Prostate gland (tissue), 2 donors: ENCODE results near the gene CCDC181. TPM values are rescaled to one million over a fixed set of nuclear protein-coding genes. Genes with fewer than 3 reads are reported as not detected.
A peak's percentile ranks its signal among the peaks of the same experiment; 100 is the strongest.

ENCODE experiments used
- DNase-seq: peaks from one replicate; pipeline ENCODE4 v3.0.0-alpha.2; 2019; ENCODE audit warnings: low spot score
- H3K27ac ChIP-seq, 2 donors: fragments of 200-600 bp; sonication (generic); 2 replicates each; pipeline ENCODE4 v1.5.1; 2017 to 2019
- H3K27me3 ChIP-seq: fragments of 200-600 bp; sonication (generic); replicated peaks from 2 replicates; pipeline ENCODE4 v1.5.1; 2019; ENCODE audit not compliant: insufficient read depth
- H3K36me3 ChIP-seq, 2 donors: fragments of 200-600 bp; sonication (generic); 1 replicate in 1 of 2; 2 replicates in 1 of 2; pipeline versions ENCODE4 v1.5.1 to v1.8.1; 2017 to 2019
- H3K4me1 ChIP-seq: fragments of 200-600 bp; sonication (generic); replicated peaks from 2 replicates; pipeline ENCODE4 v1.5.1; 2019
- H3K4me3 ChIP-seq, 2 donors: fragments of 200-600 bp; sonication (generic); 2 replicates each; pipeline ENCODE4 v1.5.1; 2017 to 2019
- H3K9me3 ChIP-seq: fragments of 200-600 bp; sonication (generic); 2 replicates; pipeline ENCODE4 v1.5.1; 2017
- POLR2A ChIP-seq: fragments of 450-650 bp; IDR thresholded peaks from one replicate; pipeline ENCODE4 v1.6.1; 2016; ENCODE audit warnings: antibody characterized with exemption, mild to moderate bottlenecking
- POLR2AphosphoS5 ChIP-seq: sonication (generic); formaldehyde crosslinking; IDR thresholded peaks from one replicate; pipeline ENCODE4 v1.6.1; 2017; ENCODE audit warnings: antibody characterized with exemption
- WGBS: methylation state at CpG from one replicate; pipeline ENCODE4 v1.1.5; 2018; 5-methylcytosine and 5-hydroxymethylcytosine counted together
- intact Hi-C: fragments of 100-400 bp; cut with DNase I; formaldehyde crosslinking; loops from one replicate; pipeline ENCODE4 v1.14.2; 2022
- total RNA-seq, 2 donors: library from RNA; depleted of rRNA; stranded (reverse); fragments of >200 nt; gene quantifications; one replicate each; pipeline ENCODE4 v1.1.0, GENCODE V29; 2016
- TF ChIP-seq, protein P1 (sequence below), 4 experiments: fragments of 200-600 bp in 2 of 4; fragments of 450-650 bp in 2 of 4; sonication (generic) in 2 of 4; IDR thresholded peaks; 1 replicate in 3 of 4; 2 replicates in 1 of 4; pipeline ENCODE4 v1.5.1; 2016 to 2019; ENCODE audit warnings: antibody characterized with exemption in 4 of 4, mild to moderate bottlenecking in 2 of 4, moderate library complexity in 2 of 4

CCDC181 gene
- total RNA-seq, 2 donors from 2014 or later = 0.32 to 5.6 TPM

- Histone ChIP-seq H3K27me3 (no peaks in the 10 kb centered on the region), H3K4me3 (no peak overlapping the region), H3K9me3 (no peaks in the 10 kb centered on the region), H3K4me1 (no peaks in the 10 kb centered on the region), H3K36me3 (no peaks in the 10 kb centered on the region), H3K27ac (no peak overlapping the region)
- TF ChIP-seq, protein P1, sequence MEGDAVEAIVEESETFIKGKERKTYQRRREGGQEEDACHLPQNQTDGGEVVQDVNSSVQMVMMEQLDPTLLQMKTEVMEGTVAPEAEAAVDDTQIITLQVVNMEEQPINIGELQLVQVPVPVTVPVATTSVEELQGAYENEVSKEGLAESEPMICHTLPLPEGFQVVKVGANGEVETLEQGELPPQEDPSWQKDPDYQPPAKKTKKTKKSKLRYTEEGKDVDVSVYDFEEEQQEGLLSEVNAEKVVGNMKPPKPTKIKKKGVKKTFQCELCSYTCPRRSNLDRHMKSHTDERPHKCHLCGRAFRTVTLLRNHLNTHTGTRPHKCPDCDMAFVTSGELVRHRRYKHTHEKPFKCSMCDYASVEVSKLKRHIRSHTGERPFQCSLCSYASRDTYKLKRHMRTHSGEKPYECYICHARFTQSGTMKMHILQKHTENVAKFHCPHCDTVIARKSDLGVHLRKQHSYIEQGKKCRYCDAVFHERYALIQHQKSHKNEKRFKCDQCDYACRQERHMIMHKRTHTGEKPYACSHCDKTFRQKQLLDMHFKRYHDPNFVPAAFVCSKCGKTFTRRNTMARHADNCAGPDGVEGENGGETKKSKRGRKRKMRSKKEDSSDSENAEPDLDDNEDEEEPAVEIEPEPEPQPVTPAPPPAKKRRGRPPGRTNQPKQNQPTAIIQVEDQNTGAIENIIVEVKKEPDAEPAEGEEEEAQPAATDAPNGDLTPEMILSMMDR (IDR thresholded peaks at IDR 0.05) = no peak
- no peak for TF ChIP-seq POLR2AphosphoS5
- no peak for TF ChIP-seq POLR2A
- no peak for DNase-seq
- intact Hi-C loops = no loop called here
Observed at GRCh38 chr1:169468982-169469381, 41.7 kb upstream of the CCDC181 start.

DNA sequence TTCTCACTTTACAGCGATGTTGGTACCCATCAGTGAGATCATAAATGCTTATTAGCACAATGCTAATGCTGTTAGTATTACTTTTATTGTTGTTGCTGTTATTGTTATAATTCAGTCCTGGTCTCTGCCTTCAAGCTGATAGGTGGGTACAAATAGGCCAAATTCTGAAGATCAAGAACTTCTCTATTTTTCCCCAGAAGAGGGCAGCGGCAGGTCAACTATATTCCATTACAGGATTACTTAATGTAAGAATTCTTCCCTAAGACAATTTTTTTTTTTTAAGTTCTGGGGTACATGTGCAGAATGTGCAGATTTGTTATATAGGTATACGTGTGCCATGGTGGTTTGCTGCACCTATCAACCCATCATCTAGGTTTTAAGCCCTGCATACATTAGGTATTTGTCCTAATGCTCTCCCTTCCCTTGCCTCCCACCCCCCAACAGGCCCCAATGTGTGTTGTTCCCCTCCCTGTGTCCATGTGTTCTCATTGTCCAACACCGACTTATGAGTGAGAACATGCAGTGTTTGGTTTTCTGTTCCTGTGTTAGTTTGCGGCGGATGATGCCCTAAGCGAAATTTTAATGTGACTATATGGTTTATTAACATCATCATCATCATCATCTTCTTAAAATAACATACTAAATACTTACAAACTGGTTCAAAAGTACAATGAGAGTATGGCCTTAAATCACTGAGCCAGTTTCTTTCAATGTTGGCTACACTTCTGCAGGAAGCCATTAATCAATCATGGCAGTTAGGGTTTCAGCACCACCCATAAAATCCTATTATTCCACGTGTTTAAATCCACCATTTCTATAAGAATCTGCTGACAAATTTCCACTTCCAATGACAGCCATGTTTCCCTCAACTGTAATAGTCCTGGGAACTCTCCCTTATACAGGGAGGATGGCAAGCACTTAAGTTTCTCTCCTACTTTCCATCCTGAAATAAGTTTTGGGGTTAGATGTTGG is 39.3 kb upstream of the CCDC181 start:
- intact Hi-C loops = loop anchor here (1.0 kb wide), 1 partner anchor 80 kb away; no protein-coding TSS in a partner anchor
- H3K4me1 ChIP-seq = no peaks in the 10 kb centered on the region
- WGBS = 73% methylated on average over 8 of the region's 8 CpGs
- H3K36me3 ChIP-seq = no peaks in the 10 kb centered on the region
- DNase-seq = no peak
- H3K9me3 ChIP-seq = no peaks in the 10 kb centered on the region
- H3K4me3 ChIP-seq = no peak overlapping the region
- TF ChIP-seq, protein P1 (IDR thresholded peaks at IDR 0.05) = peak in 3 of 4 experiments; percentile 24 to 53 (median 43)
- no peak for TF ChIP-seq POLR2A
- H3K27me3 ChIP-seq = no peaks in the 10 kb centered on the region
- no peak overlapping the region for H3K27ac ChIP-seq

- Histone ChIP-seq H3K9me3 (no peaks in the 10 kb centered on the region), H3K27me3 (no peaks in the 10 kb centered on the region), H3K36me3 (no peaks in the 10 kb centered on the region), H3K27ac (no peak overlapping the region), H3K4me3 (no peak overlapping the region), H3K4me1 (no peaks in the 10 kb centered on the region)
- DNase-seq = no peak
- TF ChIP-seq POLR2AphosphoS5 (no peak), POLR2A (no peak)
- TF ChIP-seq, protein P1 (IDR thresholded peaks at IDR 0.05) = no peak
- intact Hi-C loops = no loop called here
Observed at GRCh38 chr1:169465281-169465680, 38.0 kb upstream of the CCDC181 start.

DNA sequence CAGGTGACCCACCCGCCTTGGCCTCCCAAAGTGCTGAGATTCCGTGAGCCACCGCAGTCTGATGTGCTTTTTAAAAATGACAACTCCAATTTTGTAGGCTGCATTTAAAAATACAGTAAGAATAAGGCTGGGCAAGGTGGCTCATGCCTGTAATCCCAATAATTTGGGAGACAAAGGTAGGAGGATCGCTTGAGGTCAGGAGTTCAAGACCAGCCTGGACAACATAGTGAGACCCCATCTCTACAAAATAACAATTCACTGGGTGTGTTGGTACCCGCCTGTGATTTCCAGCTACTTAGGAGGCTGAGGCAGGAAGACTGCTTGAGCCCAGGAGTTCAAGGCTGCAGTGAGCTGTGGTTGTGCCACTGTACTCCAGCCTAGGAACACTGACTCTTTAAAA is 35.1 kb upstream of the CCDC181 start:
- TF ChIP-seq POLR2A (no peak), POLR2AphosphoS5 (no peak)
- TF ChIP-seq, protein P1 (IDR thresholded peaks at IDR 0.05) = no peak
- 97% methylated on average over 5 of the region's 5 CpGs for WGBS
- Histone ChIP-seq H3K27me3 (no peaks in the 10 kb centered on the region), H3K27ac (no peak overlapping the region), H3K36me3 (no peaks in the 10 kb centered on the region), H3K9me3 (no peaks in the 10 kb centered on the region), H3K4me1 (no peaks in the 10 kb centered on the region), H3K4me3 (no peak overlapping the region)
- DNase-seq = no peak
- intact Hi-C loops = no loop called here
